Measurements from ENCODE around the gene PSMF1. TPM values are rescaled to one million over a fixed set of nuclear protein-coding genes. Genes with fewer than 3 reads are reported as not detected.

Gene PSMF1
- total and polyA plus RNA-seq, 2 of the 4 experiments (the other 2 are of a cell fraction): 93.6 to 109 TPM

GRCh38 chr20:1199212-1199873, 80.9 kb downstream of the PSMF1 start:
- H3K18ac ChIP-seq (ENCODE audit: low read depth, low read length): no peak overlapping the region
- no peak overlapping the region for H4K5ac ChIP-seq (ENCODE audit: low read depth, low read length)
- no peak overlapping the region for H2AFZ ChIP-seq (replicated peaks; ENCODE audit: low read length, poor library complexity)
- no peak overlapping the region for H3K27ac ChIP-seq (ENCODE audit: insufficient read depth, low read length)
- H3K4me3 ChIP-seq (ENCODE audit: insufficient read depth, low read depth, low read length): no peak overlapping the region
- no peak overlapping the region for H2BK120ac ChIP-seq (ENCODE audit: low read depth, low read length)
- ATAC-seq (ENCODE audit: low read depth) (no peak), DNase-seq (no peak)
- no peak overlapping the region for H2BK15ac ChIP-seq (ENCODE audit: low read depth, low read length)
- H3K9me1 ChIP-seq (ENCODE audit: insufficient read depth, low read length): 0 out of 2 replicates have a peak, but pooled peaks cover 3% of the 10 kb centered on the region
- in situ Hi-C loops (cut with MboI; ENCODE audit: low sequenced_read_pairs) (no loop called here), dilution Hi-C loops (cut with HindIII; ENCODE audit: low sequenced_read_pairs, unreplicated experiment) (no loop called here), intact Hi-C loops (cut with micrococcal nuclease) (no loop called here)
- peaks cover 4% of the 10 kb centered on the region; the same call in 1 of the 2 replicates for H3K9me3 ChIP-seq (ENCODE audit: control insufficient read depth, insufficient read depth, low read length)
- H3K4me1 ChIP-seq (ENCODE audit: control insufficient read depth, insufficient read depth, low read length): no peaks in the 10 kb centered on the region
- H2AK5ac ChIP-seq (ENCODE audit: low read depth, low read length): no peak overlapping the region
- H4K20me1 ChIP-seq (ENCODE audit: insufficient read depth, low read length): no peaks in the 10 kb centered on the region
- H4K91ac ChIP-seq (ENCODE audit: insufficient read depth, low read depth, low read length): no peak overlapping the region
- no peak overlapping the region for H2AK9ac ChIP-seq (replicated peaks; ENCODE audit: low read depth, low read length, poor library complexity)
- H3K14ac ChIP-seq (replicated peaks; ENCODE audit: low read depth, low read length): no peak overlapping the region
- WGBS, 2 experiments (ENCODE audit: extremely low coverage in 2 of 2, insufficient read length in 1 of 2): 20% methylated on average over 2 of the region's 7 CpGs; no CpG with 5 or more reads in 1 of the 2 experiments
- H3K56ac ChIP-seq (ENCODE audit: extremely low read depth, insufficient read depth, low read length): no peak overlapping the region
- H3K23ac ChIP-seq (ENCODE audit: low read depth, low read length): no peak overlapping the region
- TF ChIP-seq POLR2A (IDR thresholded peaks at IDR 0.05; ENCODE audit: low read depth, low read length): no peak
- no peak for TF ChIP-seq RCOR1 (IDR thresholded peaks at IDR 0.05; ENCODE audit: insufficient replicate concordance, low read length)
- no peak for TF ChIP-seq USF2 (IDR thresholded peaks at IDR 0.05; ENCODE audit: low read depth, low read length)
- TF ChIP-seq MAZ (IDR thresholded peaks at IDR 0.05; ENCODE audit: borderline replicate concordance, low read depth, low read length): no peak
- no peak for TF ChIP-seq RFX5 (IDR thresholded peaks at IDR 0.05; ENCODE audit: low read depth, low read length)
- TF ChIP-seq MXI1 (IDR thresholded peaks at IDR 0.05; ENCODE audit: borderline replicate concordance, low read depth, low read length): no peak
- TF ChIP-seq BHLHE40 (IDR thresholded peaks at IDR 0.05; ENCODE audit: low read depth, low read length): no peak
- TF ChIP-seq CEBPB (IDR thresholded peaks at IDR 0.05; ENCODE audit: low read depth, low read length): no peak
- TF ChIP-seq RAD21 (IDR thresholded peaks at IDR 0.05; ENCODE audit: low read length): no peak
- no peak for TF ChIP-seq SMC3 (IDR thresholded peaks at IDR 0.05; ENCODE audit: low read depth, low read length)
- no peak for TF ChIP-seq FOS (IDR thresholded peaks at IDR 0.05; ENCODE audit: low read depth, low read length)
- TF ChIP-seq NFE2L2 (IDR thresholded peaks at IDR 0.05; ENCODE audit: low read depth, low read length): no peak
- TF ChIP-seq ELK1 (IDR thresholded peaks at IDR 0.05; ENCODE audit: borderline replicate concordance, low read depth, low read length): no peak
- no peak for TF ChIP-seq MAFK (IDR thresholded peaks at IDR 0.05; ENCODE audit: low read depth, low read length)
- TF ChIP-seq CTCF (conservative IDR thresholded peaks at IDR 0.05; ENCODE audit: low read depth, low read length): no peak
- no peak for TF ChIP-seq CHD1 (IDR thresholded peaks at IDR 0.05; ENCODE audit: low read depth, low read length)
- no peak overlapping the region for H3K9ac ChIP-seq (ENCODE audit: low read depth, low read length)
- H3K4me2 ChIP-seq (ENCODE audit: low read depth, low read length): no peak overlapping the region
- H4K8ac ChIP-seq (ENCODE audit: low read depth in 2 of 2, low read length in 2 of 2): no peak overlapping the region
- H3K4ac ChIP-seq (ENCODE audit: low read depth, low read length): no peak overlapping the region
- POLR2A ChIA-PET (ENCODE audit: unreplicated experiment): no interaction called here
- H3K36me3 ChIP-seq (ENCODE audit: control insufficient read depth, insufficient read depth, low read length): no peaks in the 10 kb centered on the region
- no peaks in the 10 kb centered on the region for H3K79me1 ChIP-seq (ENCODE audit: low read depth in 1 of 2, low read length in 2 of 2)
- BruUV-seq (replicated peaks): no TSS peak
- H2BK20ac ChIP-seq (ENCODE audit: low read depth, low read length): no peak overlapping the region
- H2BK5ac ChIP-seq (ENCODE audit: low read depth, low read length, poor library complexity, severe bottlenecking): no peak overlapping the region
- H3K27me3 ChIP-seq (ENCODE audit: control insufficient read depth, insufficient read depth, low read length): peaks cover 63% of the 10 kb centered on the region
- CTCF ChIA-PET: no interaction called here

All from IMR-90 (cell line).